HepG2 (cell line): ENCODE data around the gene EYA2. TPM values are rescaled to one million over a fixed set of nuclear protein-coding genes. Genes with fewer than 3 reads are reported as not detected.
A peak's percentile ranks its signal among the peaks of the same experiment; 100 is the strongest.

Experiments
- ATAD3A ChIP-seq: sonication (generic); formaldehyde crosslinking; IDR thresholded peaks from 2 replicates; pipeline ENCODE4 v1.4.0; 2020; ENCODE audit warnings: missing genetic modification reagents
- CEBPZ ChIP-seq: IDR thresholded peaks from 2 replicates; pipeline ENCODE4 v1.6.1; 2012; ENCODE audit warnings: low read length, improper control_type of control experiment
- CERS6 ChIP-seq: sonication (generic); formaldehyde crosslinking; IDR thresholded peaks from 2 replicates; pipeline ENCODE4 v1.5.0; 2020; ENCODE audit warnings: missing genetic modification reagents
- CHD2 ChIP-seq: IDR thresholded peaks from 2 replicates; pipeline ENCODE4 v1.6.1; 2011; ENCODE audit warnings: low read depth, low read length, improper control_type of control experiment
- E2F1 ChIP-seq: sonication (generic); formaldehyde crosslinking; IDR thresholded peaks from 2 replicates; pipeline ENCODE4 v1.5.0; 2020; ENCODE audit warnings: missing genetic modification reagents
- ELK4 ChIP-seq: sonication (generic); formaldehyde crosslinking; IDR thresholded peaks from 2 replicates; pipeline ENCODE4 v1.9.0; 2021; ENCODE audit warnings: missing genetic modification reagents, borderline replicate concordance
- FOXM1 ChIP-seq: sonication (generic); formaldehyde crosslinking; IDR thresholded peaks from 2 replicates; pipeline ENCODE4 v1.5.0; 2020; ENCODE audit warnings: missing genetic modification reagents
- GRHL1 ChIP-seq: sonication (generic); formaldehyde crosslinking; conservative IDR thresholded peaks from 2 replicates; pipeline ENCODE4 v1.8.0; 2022; ENCODE audit warnings: missing genetic modification reagents
- HNF1A ChIP-seq, 2 experiments: sonication (generic) in 1 of 2; formaldehyde crosslinking in 1 of 2; IDR thresholded peaks; 2 replicates each; pipeline versions ENCODE4 v1.4.0 to v1.6.1; 2016 to 2020; ENCODE audit warnings: borderline replicate concordance in 1 of 2, low read depth in 1 of 2, mild to moderate bottlenecking in 1 of 2, missing genetic modification reagents in 1 of 2
- PHF21A ChIP-seq: sonication (generic); formaldehyde crosslinking; IDR thresholded peaks from 2 replicates; pipeline ENCODE4 v1.5.0; 2020; ENCODE audit warnings: mild to moderate bottlenecking, missing genetic modification reagents
- SIX1 ChIP-seq: sonication (generic); formaldehyde crosslinking; IDR thresholded peaks from 2 replicates; pipeline ENCODE4 v1.4.0; 2020; ENCODE audit warnings: missing genetic modification reagents, borderline replicate concordance
- ZBTB42 ChIP-seq: sonication (generic); formaldehyde crosslinking; IDR thresholded peaks from 2 replicates; pipeline ENCODE4 v1.5.0; 2020; ENCODE audit warnings: mild to moderate bottlenecking, missing genetic modification reagents
- ZNF337 ChIP-seq: sonication (generic); formaldehyde crosslinking; IDR thresholded peaks from 2 replicates; pipeline ENCODE4 v1.5.1; 2020; ENCODE audit warnings: missing genetic modification reagents, low read depth, mild to moderate bottlenecking, borderline replicate concordance
- ZNF704 ChIP-seq: sonication (generic); formaldehyde crosslinking; IDR thresholded peaks from 2 replicates; pipeline ENCODE4 v1.8.1; 2023; ENCODE audit warnings: mild to moderate bottlenecking, inconsistent platforms, moderate library complexity, missing genetic modification reagents, borderline replicate concordance
- polyA plus RNA-seq, 8 experiments: library from polyadenylated mRNA; depleted of rRNA in 3 of 8; stranded (reverse) in 7 of 8; unstranded in 1 of 8; fragments of >200 nt; fragmentation: Illumina TruSeq in 4 of 8; extraction: Trizol in 4 of 8; gene quantifications; 2 replicates each; pipeline versions ENCODE4 v1.2.1 to v1.2.3, GENCODE V29; 2011 to 2016; ENCODE audit warnings: low read depth in 4 of 8, missing spikeins in 1 of 8, mixed read lengths in 1 of 8; ENCODE audit not compliant: insufficient read depth in 1 of 8
- total RNA-seq, 5 experiments: library from RNA; depleted of rRNA; stranded (reverse); fragments of >200 nt; fragmentation: Illumina TruSeq; extraction: Trizol; gene quantifications; 2 replicates each; pipeline ENCODE4 v1.2.3, GENCODE V29; 2016; ENCODE audit warnings: low read depth in 1 of 5

Gene EYA2
- total and polyA plus RNA-seq, 2 of the 13 experiments (the other 11 are each of a cell fraction or from before 2014, with no cell fraction given) = not detected

GRCh38 chr20:47165376-47165865, 270.8 kb downstream of the EYA2 start (continued):
- no peak for TF ChIP-seq GRHL1 (CRISPR knock-in tag)
- TF ChIP-seq CEBPZ = no peak
- TF ChIP-seq CHD2 = no peak
- no peak for TF ChIP-seq SIX1 (CRISPR knock-in tag)
- no peak for TF ChIP-seq ZBTB42
- no peak for TF ChIP-seq FOXM1 (CRISPR knock-in tag)
- no peak for TF ChIP-seq E2F1 (CRISPR knock-in tag)
- no peak for TF ChIP-seq CERS6
- no peak for TF ChIP-seq ZNF337 (CRISPR knock-in tag)
- TF ChIP-seq ATAD3A (CRISPR knock-in tag) = no peak
- TF ChIP-seq ZNF704 (CRISPR knock-in tag) = 0 out of 2 replicates have a peak, but pooled peaks have one; percentile 51
- no peak for TF ChIP-seq ELK4 (CRISPR knock-in tag)
- peak; percentile 45 for TF ChIP-seq PHF21A (CRISPR knock-in tag)
- no peak for TF ChIP-seq HNF1A (IDR thresholded peaks at IDR 0.05; ENCODE audit: low read depth)
- TF ChIP-seq HNF1A (CRISPR knock-in tag; IDR thresholded peaks at IDR 0.05; ENCODE audit: borderline replicate concordance) = peak; percentile 41; the same call in 1 of the 2 replicates
